Measurements from ENCODE around the gene WWOX.

- TF ChIP-seq CTCF (conservative IDR thresholded peaks at IDR 0.05) (no peak), EZH2 (IDR thresholded peaks at IDR 0.05; ENCODE audit: low read depth) (no peak)
Observed at GRCh38 chr16:79210607-79211006, 1111.2 kb downstream of the WWOX start.

Measured in PC-9 (cell line).